MM.1S (cell line): ENCODE results near the gene SEPTIN1.

Experiments
- EZH2 ChIP-seq: fragments of 300-600 bp; sonication (generic); optimal IDR thresholded peaks from 2 replicates; pipeline ENCODE3; 2017; ENCODE audit warnings: low read depth, mild to moderate bottlenecking, antibody characterized with exemption, low read length, mixed read lengths
- TF ChIP-seq, protein P1 (sequence below): fragments of 300-600 bp; sonication (generic); IDR thresholded peaks from 2 replicates; pipeline ENCODE4 v1.5.1; 2016; ENCODE audit warnings: antibody characterized with exemption, low read length, mixed read lengths

DNA sequence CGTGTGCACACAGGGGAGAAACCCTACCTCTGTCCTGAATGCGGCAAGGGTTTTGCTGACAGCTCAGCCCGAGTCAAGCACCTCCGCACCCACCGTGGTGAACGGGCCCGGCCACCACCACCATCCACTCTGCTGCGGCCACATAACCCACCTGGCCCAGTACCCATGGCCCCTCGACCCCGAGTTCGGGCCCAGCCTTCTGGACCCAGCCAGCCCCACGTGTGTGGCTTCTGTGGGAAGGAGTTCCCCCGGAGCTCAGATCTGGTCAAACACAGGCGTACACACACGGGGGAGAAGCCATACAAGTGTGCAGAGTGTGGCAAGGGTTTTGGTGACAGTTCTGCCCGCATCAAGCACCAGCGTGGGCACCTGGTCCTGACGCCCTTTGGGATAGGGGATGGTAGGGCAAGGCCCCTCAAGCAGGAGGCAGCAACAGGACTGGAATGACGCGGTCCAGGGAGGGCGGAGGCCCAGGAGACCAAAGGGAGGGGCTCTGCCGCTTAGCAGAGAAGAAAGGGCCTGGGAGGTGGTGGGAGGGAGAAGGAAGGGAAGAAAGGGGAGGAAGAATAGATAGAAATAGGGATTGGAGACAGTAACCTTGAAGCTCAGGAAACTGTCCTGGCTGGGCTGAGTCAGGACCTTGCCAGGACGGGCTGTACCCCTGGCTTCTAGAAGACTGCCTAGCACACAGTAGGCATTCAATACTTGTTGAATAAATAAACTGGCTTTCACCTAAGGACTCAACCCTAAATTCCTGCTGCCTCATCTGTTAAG is 16.5 kb upstream of the SEPTIN1 start:
- TF ChIP-seq, protein P1, sequence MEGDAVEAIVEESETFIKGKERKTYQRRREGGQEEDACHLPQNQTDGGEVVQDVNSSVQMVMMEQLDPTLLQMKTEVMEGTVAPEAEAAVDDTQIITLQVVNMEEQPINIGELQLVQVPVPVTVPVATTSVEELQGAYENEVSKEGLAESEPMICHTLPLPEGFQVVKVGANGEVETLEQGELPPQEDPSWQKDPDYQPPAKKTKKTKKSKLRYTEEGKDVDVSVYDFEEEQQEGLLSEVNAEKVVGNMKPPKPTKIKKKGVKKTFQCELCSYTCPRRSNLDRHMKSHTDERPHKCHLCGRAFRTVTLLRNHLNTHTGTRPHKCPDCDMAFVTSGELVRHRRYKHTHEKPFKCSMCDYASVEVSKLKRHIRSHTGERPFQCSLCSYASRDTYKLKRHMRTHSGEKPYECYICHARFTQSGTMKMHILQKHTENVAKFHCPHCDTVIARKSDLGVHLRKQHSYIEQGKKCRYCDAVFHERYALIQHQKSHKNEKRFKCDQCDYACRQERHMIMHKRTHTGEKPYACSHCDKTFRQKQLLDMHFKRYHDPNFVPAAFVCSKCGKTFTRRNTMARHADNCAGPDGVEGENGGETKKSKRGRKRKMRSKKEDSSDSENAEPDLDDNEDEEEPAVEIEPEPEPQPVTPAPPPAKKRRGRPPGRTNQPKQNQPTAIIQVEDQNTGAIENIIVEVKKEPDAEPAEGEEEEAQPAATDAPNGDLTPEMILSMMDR: no peak
- TF ChIP-seq EZH2: no peak
